Keratinocyte (primary cell): Measurements from ENCODE around the gene SORBS2.

ENCODE experiments used
- CTCF ChIP-seq, 3 experiments: IDR thresholded peaks in 1 of 3; conservative IDR thresholded peaks in 1 of 3; optimal IDR thresholded peaks in 1 of 3; 2 replicates in 2 of 3; 3 replicates in 1 of 3; pipeline versions ENCODE3 to v1.5.1; 2011; ENCODE audit warnings: low read length in 3 of 3, mild to moderate bottlenecking in 3 of 3, moderate library complexity in 2 of 3, control low read depth in 1 of 3, inconsistent platforms in 1 of 3; ENCODE audit not compliant: insufficient read depth in 2 of 3; ENCODE audit errors: extremely low read depth in 1 of 3
- EZH2 ChIP-seq: IDR thresholded peaks from one replicate; pipeline ENCODE4 v1.6.1; 2012; ENCODE audit warnings: inconsistent platforms, mild to moderate bottlenecking, low read length, moderate library complexity

- no peak for TF ChIP-seq CTCF (optimal IDR thresholded peaks at IDR 0.05 in 1 of 3, IDR thresholded peaks at IDR 0.05 in 1 of 3, conservative IDR thresholded peaks at IDR 0.05 in 1 of 3; ENCODE audit: extremely low read depth in 1 of 3, insufficient read depth in 2 of 3, low read length in 3 of 3)
- no peak for TF ChIP-seq EZH2
Observed at GRCh38 chr4:185666156-185666555, 145.8 kb downstream of the SORBS2 start.
